HCT116 (cell line): ENCODE results near the gene PREX1. TPM values are rescaled to one million over a fixed set of nuclear protein-coding genes. Genes with fewer than 3 reads are reported as not detected.

Experiments used
- ATAC-seq: fragments of 200-7000 bp; cut with Tn5 transposase; 2 replicates; pipeline ENCODE4 v1.9.1; 2020; ENCODE audit warnings: mild to moderate bottlenecking, moderate library complexity
- BruUV-seq: library from RNA; stranded (reverse); fragments of 400-500 nt; replicated peaks from 2 replicates; lab custom pipeline; 2021; lab: Mats Ljungman, UMichigan
- CTCF ChIA-PET: fragments of 300-600 bp; sonication (Branson Sonifier 250); formaldehyde crosslinking; loops from one replicate; lab custom pipeline; 2021; ENCODE audit warnings: antibody characterized with exemption; lab: Charles Lee
- POLR2A ChIA-PET: fragments of 300-600, 350-600 bp; sonication (Branson Sonifier 250); formaldehyde crosslinking; loops from one replicate; lab custom pipeline; 2021; ENCODE audit warnings: antibody characterized with exemption; lab: Charles Lee
- RAD21 ChIA-PET, 2 experiments: fragments of 300-600 bp; sonication (Branson Sonifier 250); formaldehyde crosslinking; loops; one replicate each; lab custom pipeline; 2023; ENCODE audit warnings: low total read pairs in 2 of 2; ENCODE audit not compliant: uncharacterized antibody in 2 of 2, unreplicated experiment in 2 of 2, low non-redundant PET in 1 of 2; lab: Charles Lee
- DNase-seq: peaks from one replicate; pipeline ENCODE4 v3.0.0-alpha.2; 2010; ENCODE audit warnings: low read depth, low spot score
- H2AFZ ChIP-seq: fragments of 200-600 bp; shearing (Covaris generic), sonication (generic); 2 replicates; pipeline ENCODE4 v1.6.1; 2017; ENCODE audit warnings: low read depth, mixed run types, mixed read lengths, antibody characterized with exemption, low read length; ENCODE audit not compliant: poor library complexity, severe bottlenecking
- H3K27ac ChIP-seq: 2 replicates; pipeline ENCODE4 v1.5.1; 2012; ENCODE audit warnings: low read depth, low read length
- H3K27me3 ChIP-seq: fragments of 200-600 bp; sonication (generic); 2 replicates; pipeline ENCODE4 v1.6.1; 2016; ENCODE audit warnings: mixed run types, low read length, mixed read lengths; ENCODE audit not compliant: insufficient read depth
- H3K36me3 ChIP-seq, 2 experiments: fragments of 200-500 bp in 1 of 2; fragments of 200-600 bp in 1 of 2; sonication (Bioruptor generic) in 1 of 2; sonication (generic) in 1 of 2; 2 replicates each; pipeline versions ENCODE4 v1.5.1 to v1.6.1; 2014 to 2016; ENCODE audit warnings: low read length in 2 of 2, inconsistent platforms in 1 of 2, mixed read lengths in 1 of 2, mixed run types in 1 of 2; ENCODE audit not compliant: insufficient read depth in 2 of 2, control insufficient read depth in 1 of 2
- H3K4me1 ChIP-seq, 2 experiments: fragments of 200-600 bp in 1 of 2; sonication (generic) in 1 of 2; 2 replicates each; pipeline versions ENCODE4 v1.5.1 to v1.6.1; 2012 to 2017; ENCODE audit warnings: low read length in 2 of 2, inconsistent platforms in 1 of 2, mild to moderate bottlenecking in 1 of 2, mixed read lengths in 1 of 2, mixed run types in 1 of 2, moderate library complexity in 1 of 2; ENCODE audit not compliant: insufficient read depth in 2 of 2, control insufficient read depth in 1 of 2
- H3K4me2 ChIP-seq: fragments of 200-600 bp; sonication (generic); 2 replicates; pipeline ENCODE4 v1.6.1; 2017; ENCODE audit warnings: mixed run types, low read length, mixed read lengths
- H3K4me3 ChIP-seq, 2 experiments: fragments of 200-600 bp in 1 of 2; sonication (generic) in 1 of 2; replicated peaks in 1 of 2; 2 replicates each; pipeline ENCODE4 v1.5.1; 2011 to 2016; ENCODE audit warnings: low read length in 2 of 2, control low read depth in 1 of 2, low read depth in 1 of 2, mild to moderate bottlenecking in 1 of 2, mixed read lengths in 1 of 2, mixed run types in 1 of 2
- H3K79me2 ChIP-seq: fragments of 200-600 bp; sonication (generic); 2 replicates; pipeline ENCODE4 v1.6.1; 2017; ENCODE audit warnings: mild to moderate bottlenecking, mixed run types, low read length, moderate library complexity, mixed read lengths; ENCODE audit not compliant: insufficient read depth
- H3K9ac ChIP-seq: fragments of 200-600 bp; sonication (generic); 2 replicates; pipeline ENCODE4 v1.6.1; 2016; ENCODE audit warnings: low read length, mixed read lengths
- H3K9me2 ChIP-seq: fragments of 200-600 bp; sonication (generic), shearing (Covaris generic); 2 replicates; pipeline ENCODE4 v1.6.1; 2017; ENCODE audit warnings: mixed run types, mild to moderate bottlenecking, moderate library complexity; ENCODE audit not compliant: insufficient read depth
- H3K9me3 ChIP-seq, 2 experiments: fragments of 200-500 bp in 1 of 2; fragments of 200-600 bp in 1 of 2; sonication (Bioruptor generic) in 1 of 2; sonication (generic) in 1 of 2; 2 replicates each; pipeline ENCODE4 v1.6.1; 2014 to 2017; ENCODE audit warnings: low read length in 2 of 2, mixed read lengths in 2 of 2, inconsistent platforms in 1 of 2, low read depth in 1 of 2, mild to moderate bottlenecking in 1 of 2, mixed run types in 1 of 2, moderate library complexity in 1 of 2; ENCODE audit not compliant: control insufficient read depth in 1 of 2, insufficient read depth in 1 of 2
- H4K20me1 ChIP-seq: fragments of 200-600 bp; sonication (generic), shearing (Covaris generic); 2 replicates; pipeline ENCODE4 v1.6.1; 2017; ENCODE audit warnings: mixed run types, mild to moderate bottlenecking, moderate library complexity; ENCODE audit not compliant: insufficient read depth
- ATF3 ChIP-seq: IDR thresholded peaks from 2 replicates; pipeline ENCODE4 v1.6.1; 2012
- EZH2 ChIP-seq: fragments of 200-600 bp; sonication (generic); IDR thresholded peaks from 2 replicates; pipeline ENCODE4 v1.6.1; 2017; ENCODE audit warnings: antibody characterized with exemption, mixed run types
- JUND ChIP-seq: IDR thresholded peaks from 2 replicates; pipeline ENCODE4 v1.6.1; 2012
- POLR2A ChIP-seq: IDR thresholded peaks from 2 replicates; pipeline ENCODE4 v1.7.0; 2011; ENCODE audit warnings: borderline replicate concordance; ENCODE audit not compliant: insufficient read depth, insufficient read length; ENCODE audit errors: extremely low read depth
- REST ChIP-seq: IDR thresholded peaks from 2 replicates; pipeline ENCODE4 v1.6.1; 2012; ENCODE audit warnings: low read depth
- SIN3A ChIP-seq: IDR thresholded peaks from 2 replicates; pipeline ENCODE4 v1.6.1; 2012; ENCODE audit warnings: low read depth
- SP1 ChIP-seq: IDR thresholded peaks from 2 replicates; pipeline ENCODE4 v1.6.1; 2012; ENCODE audit warnings: low read depth
- TCF7L2 ChIP-seq: IDR thresholded peaks from 2 replicates; pipeline ENCODE4 v1.7.0; 2011; ENCODE audit warnings: borderline replicate concordance, inconsistent platforms; ENCODE audit not compliant: insufficient read depth, insufficient read length; ENCODE audit errors: extremely low read depth
- YY1 ChIP-seq: IDR thresholded peaks from 2 replicates; pipeline ENCODE4 v1.6.1; 2011; ENCODE audit warnings: low read length, low read depth, moderate library complexity, mild to moderate bottlenecking; ENCODE audit not compliant: insufficient replicate concordance; ENCODE audit errors: extremely low read depth
- ZBTB33 ChIP-seq: IDR thresholded peaks from 2 replicates; pipeline ENCODE4 v1.6.1; 2011; ENCODE audit warnings: mild to moderate bottlenecking, low read length, moderate library complexity; ENCODE audit not compliant: insufficient replicate concordance; ENCODE audit errors: extremely low read depth
- ZNF274 ChIP-seq: fragments of 200-500 bp; sonication (Bioruptor generic); IDR thresholded peaks from 2 replicates; pipeline ENCODE4 v1.6.1; 2014; ENCODE audit warnings: mild to moderate bottlenecking, low read depth, low read length, inconsistent platforms
- intact Hi-C: fragments of 100-400 bp; cut with micrococcal nuclease; formaldehyde crosslinking; loops from 2 replicates; pipeline ENCODE4 v1.10.0; 2022
- total RNA-seq: library from RNA; stranded (reverse); gene quantifications from one replicate; pipeline ENCODE4 v1.2.1, GENCODE V29; 2021; ENCODE audit not compliant: unreplicated experiment
- TF ChIP-seq, protein P1 (sequence below), 3 experiments: fragments of 200-600 bp in 1 of 3; sonication (generic) in 1 of 3; IDR thresholded peaks in 2 of 3; conservative IDR thresholded peaks in 1 of 3; 2 replicates each; pipeline ENCODE4 v1.5.1; 2012 to 2017; ENCODE audit warnings: low read depth in 2 of 3, low read length in 2 of 3, antibody characterized with exemption in 1 of 3, borderline replicate concordance in 1 of 3, control low read depth in 1 of 3, mild to moderate bottlenecking in 1 of 3, mixed read lengths in 1 of 3, mixed run types in 1 of 3, moderate library complexity in 1 of 3; ENCODE audit not compliant: insufficient read depth in 1 of 3

PREX1 gene
- total RNA-seq, 1 experiment from 2014 or later: 6.1 TPM

DNA sequence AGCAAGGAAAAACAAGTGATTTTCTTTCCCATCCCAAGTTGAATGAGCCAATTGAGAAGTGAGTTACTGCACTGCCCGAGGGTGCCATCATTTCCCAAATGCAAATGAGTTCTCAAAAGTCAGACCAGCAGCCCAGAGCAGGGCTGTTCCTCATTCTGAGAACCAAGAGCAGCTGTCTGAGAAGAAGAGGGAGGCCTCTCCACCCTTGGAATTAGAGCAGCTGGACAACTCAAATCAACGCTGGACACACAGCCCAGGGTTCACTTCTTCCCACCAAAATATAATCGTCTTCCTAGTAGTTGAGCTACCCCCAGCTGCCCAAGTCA is 4.6 kb upstream of the PREX1 start:
- ATAC-seq (no peak), DNase-seq (no peak)
- no peak overlapping the region for H2AFZ ChIP-seq
- H3K27me3 ChIP-seq: no peaks in the 10 kb centered on the region
- no peaks in the 10 kb centered on the region for H3K9me2 ChIP-seq
- ChIA-PET POLR2A (no interaction called here), RAD21 (no interaction called here), CTCF (no interaction called here)
- TF ChIP-seq ZNF274 (no peak), JUND (no peak), EZH2 (no peak), ZBTB33 (no peak), REST (no peak), SIN3A (no peak), POLR2A (no peak), YY1 (no peak), SP1 (no peak), TCF7L2 (no peak), ATF3 (no peak)
- TF ChIP-seq, protein P1, sequence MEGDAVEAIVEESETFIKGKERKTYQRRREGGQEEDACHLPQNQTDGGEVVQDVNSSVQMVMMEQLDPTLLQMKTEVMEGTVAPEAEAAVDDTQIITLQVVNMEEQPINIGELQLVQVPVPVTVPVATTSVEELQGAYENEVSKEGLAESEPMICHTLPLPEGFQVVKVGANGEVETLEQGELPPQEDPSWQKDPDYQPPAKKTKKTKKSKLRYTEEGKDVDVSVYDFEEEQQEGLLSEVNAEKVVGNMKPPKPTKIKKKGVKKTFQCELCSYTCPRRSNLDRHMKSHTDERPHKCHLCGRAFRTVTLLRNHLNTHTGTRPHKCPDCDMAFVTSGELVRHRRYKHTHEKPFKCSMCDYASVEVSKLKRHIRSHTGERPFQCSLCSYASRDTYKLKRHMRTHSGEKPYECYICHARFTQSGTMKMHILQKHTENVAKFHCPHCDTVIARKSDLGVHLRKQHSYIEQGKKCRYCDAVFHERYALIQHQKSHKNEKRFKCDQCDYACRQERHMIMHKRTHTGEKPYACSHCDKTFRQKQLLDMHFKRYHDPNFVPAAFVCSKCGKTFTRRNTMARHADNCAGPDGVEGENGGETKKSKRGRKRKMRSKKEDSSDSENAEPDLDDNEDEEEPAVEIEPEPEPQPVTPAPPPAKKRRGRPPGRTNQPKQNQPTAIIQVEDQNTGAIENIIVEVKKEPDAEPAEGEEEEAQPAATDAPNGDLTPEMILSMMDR (IDR thresholded peaks at IDR 0.05 in 2 of 3, conservative IDR thresholded peaks at IDR 0.05 in 1 of 3; ENCODE audit: borderline replicate concordance in 1 of 3, insufficient read depth in 1 of 3, low read depth in 2 of 3, low read length in 2 of 3): no peak
- H3K9me3 ChIP-seq: no peaks in the 10 kb centered on the region
- no TSS peak for BruUV-seq
- no peaks in the 10 kb centered on the region for H4K20me1 ChIP-seq
- peaks cover 4 to 14% of the 10 kb centered on the region in 2 experiments; a peak in 3 of 4 replicates for H3K4me1 ChIP-seq
- H3K36me3 ChIP-seq: no peaks in the 10 kb centered on the region
- H3K4me2 ChIP-seq: no peak overlapping the region
- H3K79me2 ChIP-seq: no peaks in the 10 kb centered on the region
- H3K27ac ChIP-seq: no peak overlapping the region
- no peak overlapping the region for H3K9ac ChIP-seq
- intact Hi-C loops: no loop called here
- H3K4me3 ChIP-seq: no peak overlapping the region
